Measurements from ENCODE around the gene PRPF39.

DNA sequence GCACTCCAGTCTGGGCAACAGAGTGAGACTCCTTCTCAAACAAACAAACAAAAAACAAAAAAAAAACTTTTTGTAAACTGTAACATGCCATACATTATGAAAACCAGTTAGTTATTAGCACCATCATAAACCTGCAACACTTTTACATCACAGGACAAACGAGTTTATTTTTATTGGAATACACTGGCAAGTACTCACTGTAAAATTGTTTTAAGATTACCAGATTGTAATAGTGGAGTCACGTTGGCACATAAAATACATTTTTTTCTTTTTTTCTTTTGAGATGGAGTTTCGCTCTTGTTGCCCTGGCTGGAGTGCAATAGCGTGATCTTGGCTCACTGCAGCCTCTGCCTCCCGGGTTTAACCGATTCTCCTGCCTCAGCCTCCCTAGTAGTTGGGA lies 34.7 kb downstream of the PRPF39 start:
- TF ChIP-seq BCL11A (IDR thresholded peaks at IDR 0.05; ENCODE audit: low read depth, low read length), result no peak
- TF ChIP-seq, protein P1, sequence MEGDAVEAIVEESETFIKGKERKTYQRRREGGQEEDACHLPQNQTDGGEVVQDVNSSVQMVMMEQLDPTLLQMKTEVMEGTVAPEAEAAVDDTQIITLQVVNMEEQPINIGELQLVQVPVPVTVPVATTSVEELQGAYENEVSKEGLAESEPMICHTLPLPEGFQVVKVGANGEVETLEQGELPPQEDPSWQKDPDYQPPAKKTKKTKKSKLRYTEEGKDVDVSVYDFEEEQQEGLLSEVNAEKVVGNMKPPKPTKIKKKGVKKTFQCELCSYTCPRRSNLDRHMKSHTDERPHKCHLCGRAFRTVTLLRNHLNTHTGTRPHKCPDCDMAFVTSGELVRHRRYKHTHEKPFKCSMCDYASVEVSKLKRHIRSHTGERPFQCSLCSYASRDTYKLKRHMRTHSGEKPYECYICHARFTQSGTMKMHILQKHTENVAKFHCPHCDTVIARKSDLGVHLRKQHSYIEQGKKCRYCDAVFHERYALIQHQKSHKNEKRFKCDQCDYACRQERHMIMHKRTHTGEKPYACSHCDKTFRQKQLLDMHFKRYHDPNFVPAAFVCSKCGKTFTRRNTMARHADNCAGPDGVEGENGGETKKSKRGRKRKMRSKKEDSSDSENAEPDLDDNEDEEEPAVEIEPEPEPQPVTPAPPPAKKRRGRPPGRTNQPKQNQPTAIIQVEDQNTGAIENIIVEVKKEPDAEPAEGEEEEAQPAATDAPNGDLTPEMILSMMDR (IDR thresholded peaks at IDR 0.05 in 2 of 3, conservative IDR thresholded peaks at IDR 0.05 in 1 of 3; ENCODE audit: control insufficient read depth in 2 of 3, extremely low read depth in 1 of 3, insufficient read depth in 1 of 3, low read depth in 3 of 3, low read length in 3 of 3), result no peak
- TF ChIP-seq FOXM1 (IDR thresholded peaks at IDR 0.05; ENCODE audit: low read depth, low read length), result no peak
- no peak for TF ChIP-seq CBFB (IDR thresholded peaks at IDR 0.05; ENCODE audit: low read depth)
- TF ChIP-seq NFIC (IDR thresholded peaks at IDR 0.05; ENCODE audit: low read depth, low read length), result no peak
